ENCODE measurements around the gene LRRC55.

GRCh38 chr11:57235761-57236703 is 54.3 kb downstream of the LRRC55 start:
- TF ChIP-seq, protein P1, sequence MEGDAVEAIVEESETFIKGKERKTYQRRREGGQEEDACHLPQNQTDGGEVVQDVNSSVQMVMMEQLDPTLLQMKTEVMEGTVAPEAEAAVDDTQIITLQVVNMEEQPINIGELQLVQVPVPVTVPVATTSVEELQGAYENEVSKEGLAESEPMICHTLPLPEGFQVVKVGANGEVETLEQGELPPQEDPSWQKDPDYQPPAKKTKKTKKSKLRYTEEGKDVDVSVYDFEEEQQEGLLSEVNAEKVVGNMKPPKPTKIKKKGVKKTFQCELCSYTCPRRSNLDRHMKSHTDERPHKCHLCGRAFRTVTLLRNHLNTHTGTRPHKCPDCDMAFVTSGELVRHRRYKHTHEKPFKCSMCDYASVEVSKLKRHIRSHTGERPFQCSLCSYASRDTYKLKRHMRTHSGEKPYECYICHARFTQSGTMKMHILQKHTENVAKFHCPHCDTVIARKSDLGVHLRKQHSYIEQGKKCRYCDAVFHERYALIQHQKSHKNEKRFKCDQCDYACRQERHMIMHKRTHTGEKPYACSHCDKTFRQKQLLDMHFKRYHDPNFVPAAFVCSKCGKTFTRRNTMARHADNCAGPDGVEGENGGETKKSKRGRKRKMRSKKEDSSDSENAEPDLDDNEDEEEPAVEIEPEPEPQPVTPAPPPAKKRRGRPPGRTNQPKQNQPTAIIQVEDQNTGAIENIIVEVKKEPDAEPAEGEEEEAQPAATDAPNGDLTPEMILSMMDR (conservative IDR thresholded peaks at IDR 0.05): no peak
- TF ChIP-seq ZFX (IDR thresholded peaks at IDR 0.05): no peak
